Body of pancreas (tissue), 4 donors: ENCODE results near the gene BCL10.

Experiments used
- CTCF ChIP-seq, 7 experiments: fragments of 450-650 bp in 4 of 7; fragments of 200-600 bp in 3 of 7; sonication (generic) in 3 of 7; IDR thresholded peaks; one replicate each; pipeline ENCODE4 v1.5.1; 2016 to 2019; ENCODE audit warnings: antibody characterized with exemption in 7 of 7
- POLR2A ChIP-seq, 3 donors: fragments of 450-650 bp; IDR thresholded peaks; one replicate each; pipeline ENCODE4 v1.6.1; 2016; ENCODE audit warnings: antibody characterized with exemption in 3 of 3, mild to moderate bottlenecking in 2 of 3

- TF ChIP-seq CTCF (IDR thresholded peaks at IDR 0.05), result no peak
- TF ChIP-seq POLR2A (IDR thresholded peaks at IDR 0.05), result no peak
Observed at GRCh38 chr1:85225624-85226380, 50.6 kb downstream of the BCL10 start.
